ENCODE results near the gene ING5. TPM values are rescaled to one million over a fixed set of nuclear protein-coding genes. Genes with fewer than 3 reads are reported as not detected.

The ING5 gene
- total RNA-seq, 2 donors from 2014 or later: 21.9 to 32.7 TPM

DNA sequence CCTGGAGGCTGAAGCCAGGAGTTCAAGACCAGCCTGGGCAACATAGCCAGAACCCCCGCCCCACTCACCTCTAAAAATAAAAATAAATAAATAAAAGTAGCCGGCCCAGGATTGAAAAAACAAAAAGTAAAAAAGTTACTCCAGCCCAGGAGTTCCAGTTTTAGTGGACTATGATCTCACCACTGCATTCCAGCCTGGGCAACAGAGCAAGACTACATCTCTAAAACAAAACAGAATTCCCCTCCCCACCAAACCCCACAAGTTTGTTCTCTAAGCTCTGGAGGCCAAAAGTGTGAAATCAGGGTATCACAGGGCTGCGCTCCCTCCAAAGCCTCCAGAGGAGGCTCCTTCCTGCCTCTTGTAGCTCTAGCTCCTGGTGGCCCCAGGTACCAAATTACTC lies 34.3 kb downstream of the ING5 start:
- H3K9me3 ChIP-seq: no peaks in the 10 kb centered on the region
- H3K27ac ChIP-seq: no peak overlapping the region
- DNase-seq (ENCODE audit: low spot score): no peak
- TF ChIP-seq, protein P1, sequence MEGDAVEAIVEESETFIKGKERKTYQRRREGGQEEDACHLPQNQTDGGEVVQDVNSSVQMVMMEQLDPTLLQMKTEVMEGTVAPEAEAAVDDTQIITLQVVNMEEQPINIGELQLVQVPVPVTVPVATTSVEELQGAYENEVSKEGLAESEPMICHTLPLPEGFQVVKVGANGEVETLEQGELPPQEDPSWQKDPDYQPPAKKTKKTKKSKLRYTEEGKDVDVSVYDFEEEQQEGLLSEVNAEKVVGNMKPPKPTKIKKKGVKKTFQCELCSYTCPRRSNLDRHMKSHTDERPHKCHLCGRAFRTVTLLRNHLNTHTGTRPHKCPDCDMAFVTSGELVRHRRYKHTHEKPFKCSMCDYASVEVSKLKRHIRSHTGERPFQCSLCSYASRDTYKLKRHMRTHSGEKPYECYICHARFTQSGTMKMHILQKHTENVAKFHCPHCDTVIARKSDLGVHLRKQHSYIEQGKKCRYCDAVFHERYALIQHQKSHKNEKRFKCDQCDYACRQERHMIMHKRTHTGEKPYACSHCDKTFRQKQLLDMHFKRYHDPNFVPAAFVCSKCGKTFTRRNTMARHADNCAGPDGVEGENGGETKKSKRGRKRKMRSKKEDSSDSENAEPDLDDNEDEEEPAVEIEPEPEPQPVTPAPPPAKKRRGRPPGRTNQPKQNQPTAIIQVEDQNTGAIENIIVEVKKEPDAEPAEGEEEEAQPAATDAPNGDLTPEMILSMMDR (IDR thresholded peaks at IDR 0.05): no peak
- no peaks in the 10 kb centered on the region for H3K27me3 ChIP-seq
- H3K4me1 ChIP-seq: peaks cover 0 to 13% of the 10 kb centered on the region in 2 donors
- H3K36me3 ChIP-seq: no peaks in the 10 kb centered on the region
- no peak overlapping the region for H3K4me3 ChIP-seq

DNA sequence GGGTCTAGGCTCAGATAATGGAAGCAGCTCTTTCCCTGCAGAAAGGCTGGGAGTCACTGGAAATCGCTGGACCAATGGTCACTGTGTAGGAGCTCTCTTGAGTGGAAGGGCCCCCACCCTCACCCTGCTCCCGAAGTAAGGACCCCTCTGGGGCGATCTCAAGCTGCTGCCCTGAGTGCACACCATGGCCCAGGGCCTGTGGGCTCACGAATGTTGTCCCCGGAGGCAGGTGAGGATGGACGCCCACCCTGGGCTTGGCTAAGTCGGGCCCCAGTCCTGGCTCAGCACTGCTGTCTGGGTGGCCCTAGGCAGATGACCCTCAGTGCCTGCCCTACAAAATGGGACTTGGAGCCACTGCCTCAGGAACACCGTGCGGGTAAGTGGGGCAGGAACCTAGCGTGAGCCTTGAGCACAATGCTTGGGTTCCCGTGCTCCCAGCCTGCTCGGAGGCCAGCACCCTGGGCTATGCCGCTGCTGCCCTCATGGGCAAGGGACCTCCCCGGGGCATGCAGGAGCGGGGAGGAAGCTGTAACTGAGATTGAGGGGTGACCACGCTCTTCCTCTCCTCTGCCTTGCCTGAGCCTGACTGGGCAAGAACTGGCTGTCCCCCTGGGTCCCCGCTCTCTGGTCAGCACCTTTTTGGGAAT lies 36.3 kb downstream of the ING5 start:
- Histone ChIP-seq H3K36me3 (no peaks in the 10 kb centered on the region), H3K27ac (no peak overlapping the region), H3K4me1 (peaks cover 0 to 13% of the 10 kb centered on the region in 2 donors), H3K27me3 (no peaks in the 10 kb centered on the region), H3K9me3 (no peaks in the 10 kb centered on the region), H3K4me3 (no peak overlapping the region)
- no peak for DNase-seq (ENCODE audit: low spot score)
- TF ChIP-seq, protein P1 (IDR thresholded peaks at IDR 0.05): no peak

DNA sequence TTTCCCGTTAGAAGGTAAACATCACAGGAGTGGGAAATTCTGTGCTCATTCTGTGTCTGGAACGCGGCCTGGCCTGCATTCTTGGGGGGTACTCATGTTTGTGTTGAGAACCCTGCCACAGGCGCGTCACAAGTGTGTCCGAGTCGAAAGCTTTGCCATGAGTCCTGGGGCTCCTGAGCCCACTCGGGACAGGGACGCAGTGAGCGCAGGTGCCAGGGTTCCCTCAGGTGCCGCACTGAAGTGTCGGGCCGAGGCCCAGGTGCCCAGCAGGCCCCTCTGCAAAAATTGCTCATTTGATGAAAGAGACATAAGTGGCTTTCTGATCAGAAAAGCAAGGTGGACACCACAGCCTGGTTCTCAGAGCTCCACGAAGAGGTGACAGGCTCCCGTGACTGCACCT lies 37.3 kb downstream of the ING5 start:
- H3K4me1 ChIP-seq: peaks cover 0 to 8% of the 10 kb centered on the region in 2 donors
- no peaks in the 10 kb centered on the region for H3K27me3 ChIP-seq
- DNase-seq (ENCODE audit: low spot score): no peak
- H3K4me3 ChIP-seq: no peak overlapping the region
- TF ChIP-seq, protein P1 (IDR thresholded peaks at IDR 0.05): no peak
- peaks cover under 1% of the 10 kb centered on the region for H3K36me3 ChIP-seq
- no peaks in the 10 kb centered on the region for H3K9me3 ChIP-seq
- no peak overlapping the region for H3K27ac ChIP-seq

- no peak for DNase-seq (ENCODE audit: low spot score)
- Histone ChIP-seq H3K4me1 (peaks cover 0 to 7% of the 10 kb centered on the region in 2 donors), H3K4me3 (no peak overlapping the region), H3K9me3 (no peaks in the 10 kb centered on the region), H3K27me3 (no peaks in the 10 kb centered on the region), H3K27ac (no peak overlapping the region), H3K36me3 (peaks cover 5% of the 10 kb centered on the region)
- TF ChIP-seq, protein P1 (IDR thresholded peaks at IDR 0.05): no peak
Observed at GRCh38 chr2:241739651-241740050, 37.8 kb downstream of the ING5 start.

- no peak for DNase-seq (ENCODE audit: low spot score)
Observed at GRCh38 chr2:241741016-241741415, 39.2 kb downstream of the ING5 start.

More at GRCh38 chr2:241741016-241741415, 39.2 kb downstream of the ING5 start:
- no peaks in the 10 kb centered on the region for H3K9me3 ChIP-seq
- no peak overlapping the region for H3K27ac ChIP-seq
- TF ChIP-seq, protein P1 (IDR thresholded peaks at IDR 0.05): no peak
- H3K27me3 ChIP-seq: no peaks in the 10 kb centered on the region
- H3K4me1 ChIP-seq: peaks cover 0 to under 1% of the 10 kb centered on the region in 2 donors
- H3K36me3 ChIP-seq: peaks cover 17% of the 10 kb centered on the region
- no peak overlapping the region for H3K4me3 ChIP-seq
